Stimulated activated CD8-positive, alpha-beta memory T cell treated with anti-CD3 and anti-CD28 coated beads, Interleukin-4, amount 100 ng/mL, for 4 hours (primary cell): ENCODE data around the gene SP2.

Experiments used
- DNase-seq, 2 donors: peaks; one replicate each; pipeline ENCODE4 v3.0.0-alpha.2; 2020; ENCODE audit warnings: low read depth in 2 of 2, low spot score in 1 of 2

Gene SP2

DNA sequence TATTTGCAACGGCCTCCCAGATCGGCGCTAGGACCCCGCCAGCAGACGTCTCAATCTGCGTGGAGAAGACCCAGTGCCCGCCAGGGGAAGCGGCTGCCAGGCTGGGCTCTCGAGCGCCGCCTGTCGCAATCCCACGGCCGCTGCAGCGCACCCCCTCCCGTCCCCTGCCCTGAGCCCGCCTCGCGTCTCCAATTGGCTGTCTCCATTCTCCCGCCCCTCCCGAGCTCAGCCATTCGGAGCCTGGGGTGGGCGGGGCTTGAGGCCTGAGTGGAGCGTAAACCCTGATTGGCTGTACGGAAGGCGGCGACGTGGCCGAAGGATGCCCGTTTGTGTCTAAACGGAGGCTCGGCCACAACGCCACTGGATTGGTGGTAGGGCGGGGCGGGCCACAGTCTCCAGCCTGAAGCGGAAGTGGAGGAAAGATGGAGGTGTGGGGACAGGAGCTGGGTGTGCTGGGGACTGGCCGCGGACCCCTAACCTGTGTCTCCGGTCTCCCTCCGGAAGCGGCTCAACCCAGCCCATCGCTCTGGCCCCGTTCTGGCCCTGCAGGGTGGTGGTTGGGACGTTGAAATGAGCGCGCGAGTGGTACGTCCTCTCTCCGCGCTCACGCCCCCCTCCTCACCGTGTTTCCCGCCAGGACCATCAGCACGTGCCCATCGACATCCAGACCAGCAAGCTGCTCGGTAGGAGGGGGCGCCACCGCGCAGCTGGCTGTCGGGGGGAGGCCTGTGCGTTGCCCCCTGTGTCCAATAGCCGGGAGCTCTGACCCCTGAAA is 74.9 kb downstream of the SP2 start, which contains the start of gene CDK5RAP3:
Gene CDK5RAP3, plus strand, starts transcription at position 389 of the 775 bp plus-strand sequence. Its CDS starts 34 bp downstream, at position 423.
- peak; percentile 97 for DNase-seq

DNA sequence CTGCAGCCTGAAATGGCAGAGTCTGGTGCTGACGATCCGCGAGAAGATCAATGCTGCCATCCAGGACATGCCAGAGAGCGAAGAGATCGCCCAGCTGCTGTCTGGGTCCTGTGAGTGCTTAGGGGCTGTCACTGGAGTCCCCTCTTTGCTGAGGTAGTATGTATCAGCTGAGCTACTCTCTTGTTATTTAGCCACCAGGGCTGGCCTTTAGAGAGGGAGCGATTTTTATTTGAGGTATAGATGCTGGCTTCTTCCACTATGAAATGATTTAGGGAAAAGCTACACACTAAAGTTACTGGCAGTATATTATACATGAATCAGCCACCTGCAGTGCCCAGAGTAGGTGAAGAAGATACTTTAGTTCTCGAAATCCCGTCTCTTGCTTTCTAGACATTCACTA is 77.5 kb downstream of the SP2 start:
- no peak for DNase-seq

DNA sequence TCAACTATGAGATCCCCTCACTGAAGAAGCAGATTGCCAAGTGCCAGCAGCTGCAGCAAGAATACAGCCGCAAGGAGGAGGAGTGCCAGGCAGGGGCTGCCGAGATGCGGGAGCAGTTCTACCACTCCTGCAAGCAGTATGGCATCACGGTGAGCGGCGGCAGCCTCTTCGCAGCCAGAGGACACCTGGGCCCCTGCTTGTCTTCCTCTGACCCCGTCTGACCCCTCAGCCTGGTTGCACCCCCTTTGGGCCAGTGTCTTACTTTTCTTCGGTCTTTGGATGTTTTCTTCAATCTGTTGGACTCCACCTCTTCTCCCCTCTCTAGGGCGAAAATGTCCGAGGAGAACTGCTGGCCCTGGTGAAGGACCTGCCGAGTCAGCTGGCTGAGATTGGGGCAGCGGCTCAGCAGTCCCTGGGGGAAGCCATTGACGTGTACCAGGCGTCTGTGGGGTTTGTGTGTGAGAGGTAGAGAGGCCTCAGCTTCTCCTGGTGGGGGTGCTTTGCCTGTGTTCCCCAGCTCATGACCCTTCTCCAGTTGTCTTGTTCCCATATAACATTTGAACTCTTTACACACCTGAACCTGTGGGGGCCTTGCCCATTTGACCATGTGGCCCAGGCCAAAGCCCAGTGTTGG is 79.3 kb downstream of the SP2 start:
- DNase-seq, result no peak

DNA sequence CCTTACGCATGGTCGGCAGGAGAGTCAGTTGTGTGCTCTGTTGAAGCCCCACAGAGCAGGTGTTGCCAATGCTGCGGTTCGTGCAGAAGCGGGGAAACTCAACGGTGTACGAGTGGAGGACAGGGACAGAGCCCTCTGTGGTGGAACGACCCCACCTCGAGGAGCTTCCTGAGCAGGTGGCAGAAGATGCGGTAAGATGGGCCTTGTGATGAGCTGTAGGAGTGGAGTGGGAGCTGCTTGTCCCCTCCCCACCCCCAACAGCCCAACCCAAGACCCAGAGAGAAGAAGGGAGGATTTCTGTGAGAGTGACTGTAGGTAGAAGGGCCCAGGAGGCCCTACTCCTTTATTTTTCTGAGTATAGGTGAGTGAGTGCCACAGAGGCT is 79.8 kb downstream of the SP2 start:
- DNase-seq, result no peak

DNA sequence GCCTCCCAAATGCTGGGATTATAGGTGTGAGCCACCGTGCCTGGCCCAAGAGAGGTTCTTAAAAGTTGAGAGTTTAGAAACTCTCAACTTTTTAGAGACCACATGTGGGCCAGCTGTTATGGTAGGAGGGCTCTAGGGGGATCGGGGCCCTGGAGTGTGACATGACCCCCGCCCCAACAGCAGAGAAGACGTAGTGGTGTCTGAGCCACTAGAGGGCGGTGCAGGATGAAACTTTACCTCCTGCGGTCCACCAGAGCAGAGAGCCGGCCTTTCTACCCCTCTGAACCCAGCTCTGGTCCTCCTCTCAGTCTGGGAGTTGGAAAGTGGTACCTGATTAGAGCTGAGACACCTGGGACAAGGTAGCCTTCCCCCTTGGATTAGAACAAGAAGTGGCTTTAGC is 82.3 kb downstream of the SP2 start:
- DNase-seq, result no peak
